HepG2 (cell line): Measurements from ENCODE around the gene MRPL50. TPM values are rescaled to one million over a fixed set of nuclear protein-coding genes. Genes with fewer than 3 reads are reported as not detected.
A peak's percentile ranks its signal among the peaks of the same experiment; 100 is the strongest.

ENCODE experiments used
- GABPA ChIP-seq, 2 experiments: IDR thresholded peaks; 2 replicates each; pipeline ENCODE4 v1.6.1; 2011 to 2016; ENCODE audit warnings: low read depth in 2 of 2, low read length in 1 of 2, missing biosample characterization in 1 of 2, missing genetic modification characterization in 1 of 2
- GLI4 ChIP-seq: sonication (generic); formaldehyde crosslinking; IDR thresholded peaks from 2 replicates; pipeline ENCODE4 v1.5.1; 2020; ENCODE audit warnings: missing genetic modification reagents, mild to moderate bottlenecking, moderate library complexity, borderline replicate concordance
- HNRNPL ChIP-seq: fragments of 200-400 bp; formaldehyde crosslinking; IDR thresholded peaks from 2 replicates; pipeline ENCODE4 v1.6.1; 2017; ENCODE audit warnings: mild to moderate bottlenecking, low read depth, low read length
- HNRNPUL1 ChIP-seq: fragments of 200-400 bp; formaldehyde crosslinking; IDR thresholded peaks from 2 replicates; pipeline ENCODE4 v1.6.1; 2017; ENCODE audit warnings: low read depth, mild to moderate bottlenecking, low read length, moderate library complexity
- ZFP36L2 ChIP-seq: sonication (generic); formaldehyde crosslinking; IDR thresholded peaks from 2 replicates; pipeline ENCODE4 v1.4.0; 2020; ENCODE audit warnings: missing genetic modification reagents
- ZNF350 ChIP-seq: sonication (generic); formaldehyde crosslinking; IDR thresholded peaks from 2 replicates; pipeline ENCODE4 v1.4.0; 2020; ENCODE audit warnings: mild to moderate bottlenecking, low read depth, missing genetic modification reagents, borderline replicate concordance
- ZNF569 ChIP-seq: sonication (generic); formaldehyde crosslinking; IDR thresholded peaks from 2 replicates; pipeline ENCODE4 v1.5.0; 2020; ENCODE audit warnings: mild to moderate bottlenecking, missing genetic modification reagents, moderate library complexity, borderline replicate concordance
- polyA plus RNA-seq, 8 experiments: library from polyadenylated mRNA; depleted of rRNA in 3 of 8; stranded (reverse) in 7 of 8; unstranded in 1 of 8; fragments of >200 nt; fragmentation: Illumina TruSeq in 4 of 8; extraction: Trizol in 4 of 8; gene quantifications; 2 replicates each; pipeline versions ENCODE4 v1.2.1 to v1.2.3, GENCODE V29; 2011 to 2016; ENCODE audit warnings: low read depth in 4 of 8, missing spikeins in 1 of 8, mixed read lengths in 1 of 8; ENCODE audit not compliant: insufficient read depth in 1 of 8
- total RNA-seq, 5 experiments: library from RNA; depleted of rRNA; stranded (reverse); fragments of >200 nt; fragmentation: Illumina TruSeq; extraction: Trizol; gene quantifications; 2 replicates each; pipeline ENCODE4 v1.2.3, GENCODE V29; 2016; ENCODE audit warnings: low read depth in 1 of 5
- TF ChIP-seq, protein P1 (sequence below), 2 experiments: IDR thresholded peaks; 2 replicates each; pipeline ENCODE4 v1.6.1; 2011 to 2012; ENCODE audit warnings: low read length in 2 of 2, borderline replicate concordance in 1 of 2, low read depth in 1 of 2, mild to moderate bottlenecking in 1 of 2, moderate library complexity in 1 of 2
- TF ChIP-seq, protein P2 (sequence below): sonication (generic); formaldehyde crosslinking; IDR thresholded peaks from 2 replicates; pipeline ENCODE4 v1.4.0; 2020; ENCODE audit warnings: mild to moderate bottlenecking, missing genetic modification reagents
- TF ChIP-seq, protein P3 (sequence below): sonication (generic); formaldehyde crosslinking; IDR thresholded peaks from 2 replicates; pipeline ENCODE4 v1.4.0; 2020; ENCODE audit warnings: mild to moderate bottlenecking, missing genetic modification reagents
- TF ChIP-seq, protein P4 (sequence below): sonication (generic); formaldehyde crosslinking; IDR thresholded peaks from 2 replicates; pipeline ENCODE4 v1.8.0; 2022; ENCODE audit warnings: missing genetic modification reagents, mild to moderate bottlenecking, moderate library complexity, borderline replicate concordance

Gene MRPL50
- total and polyA plus RNA-seq, 2 of the 13 experiments (the other 11 are each of a cell fraction or from before 2014, with no cell fraction given), result 37.1 to 70.0 TPM

DNA sequence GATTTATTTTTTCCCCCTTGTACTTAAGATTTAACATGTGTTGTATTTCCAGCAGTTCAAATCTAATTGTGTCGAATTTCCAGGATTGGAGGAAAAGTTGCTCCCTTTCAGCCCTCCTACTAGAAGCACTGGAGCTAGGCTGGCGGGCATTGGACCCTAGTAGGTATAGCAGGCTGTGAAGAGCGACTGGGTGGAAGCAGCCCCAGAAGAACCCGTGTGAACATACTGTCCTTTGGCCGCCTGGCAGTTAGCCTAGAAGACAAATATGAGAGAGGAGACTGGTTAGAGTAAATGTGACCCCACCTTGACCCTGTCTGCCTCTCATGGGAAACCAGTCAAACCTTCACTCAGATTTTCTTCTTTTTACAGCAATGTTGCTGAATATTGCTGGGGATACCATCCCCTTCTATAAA, 23.2 kb upstream of the MRPL50 start (continued):
- TF ChIP-seq ZFP36L2 (CRISPR knock-in tag), result no peak
- TF ChIP-seq ZNF569 (CRISPR knock-in tag), result no peak
- no peak for TF ChIP-seq HNRNPL
- 0 out of 2 replicates have a peak, but pooled peaks have one; percentile 77 for TF ChIP-seq GLI4 (CRISPR knock-in tag)
- TF ChIP-seq HNRNPUL1, result no peak
- TF ChIP-seq, protein P1, sequence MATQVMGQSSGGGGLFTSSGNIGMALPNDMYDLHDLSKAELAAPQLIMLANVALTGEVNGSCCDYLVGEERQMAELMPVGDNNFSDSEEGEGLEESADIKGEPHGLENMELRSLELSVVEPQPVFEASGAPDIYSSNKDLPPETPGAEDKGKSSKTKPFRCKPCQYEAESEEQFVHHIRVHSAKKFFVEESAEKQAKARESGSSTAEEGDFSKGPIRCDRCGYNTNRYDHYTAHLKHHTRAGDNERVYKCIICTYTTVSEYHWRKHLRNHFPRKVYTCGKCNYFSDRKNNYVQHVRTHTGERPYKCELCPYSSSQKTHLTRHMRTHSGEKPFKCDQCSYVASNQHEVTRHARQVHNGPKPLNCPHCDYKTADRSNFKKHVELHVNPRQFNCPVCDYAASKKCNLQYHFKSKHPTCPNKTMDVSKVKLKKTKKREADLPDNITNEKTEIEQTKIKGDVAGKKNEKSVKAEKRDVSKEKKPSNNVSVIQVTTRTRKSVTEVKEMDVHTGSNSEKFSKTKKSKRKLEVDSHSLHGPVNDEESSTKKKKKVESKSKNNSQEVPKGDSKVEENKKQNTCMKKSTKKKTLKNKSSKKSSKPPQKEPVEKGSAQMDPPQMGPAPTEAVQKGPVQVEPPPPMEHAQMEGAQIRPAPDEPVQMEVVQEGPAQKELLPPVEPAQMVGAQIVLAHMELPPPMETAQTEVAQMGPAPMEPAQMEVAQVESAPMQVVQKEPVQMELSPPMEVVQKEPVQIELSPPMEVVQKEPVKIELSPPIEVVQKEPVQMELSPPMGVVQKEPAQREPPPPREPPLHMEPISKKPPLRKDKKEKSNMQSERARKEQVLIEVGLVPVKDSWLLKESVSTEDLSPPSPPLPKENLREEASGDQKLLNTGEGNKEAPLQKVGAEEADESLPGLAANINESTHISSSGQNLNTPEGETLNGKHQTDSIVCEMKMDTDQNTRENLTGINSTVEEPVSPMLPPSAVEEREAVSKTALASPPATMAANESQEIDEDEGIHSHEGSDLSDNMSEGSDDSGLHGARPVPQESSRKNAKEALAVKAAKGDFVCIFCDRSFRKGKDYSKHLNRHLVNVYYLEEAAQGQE (IDR thresholded peaks at IDR 0.05; ENCODE audit: borderline replicate concordance in 1 of 2, low read depth in 1 of 2, low read length in 2 of 2), result peak in 1 of 2 experiments; percentile 64; a peak in 1 of 4 replicates
- TF ChIP-seq, protein P2, sequence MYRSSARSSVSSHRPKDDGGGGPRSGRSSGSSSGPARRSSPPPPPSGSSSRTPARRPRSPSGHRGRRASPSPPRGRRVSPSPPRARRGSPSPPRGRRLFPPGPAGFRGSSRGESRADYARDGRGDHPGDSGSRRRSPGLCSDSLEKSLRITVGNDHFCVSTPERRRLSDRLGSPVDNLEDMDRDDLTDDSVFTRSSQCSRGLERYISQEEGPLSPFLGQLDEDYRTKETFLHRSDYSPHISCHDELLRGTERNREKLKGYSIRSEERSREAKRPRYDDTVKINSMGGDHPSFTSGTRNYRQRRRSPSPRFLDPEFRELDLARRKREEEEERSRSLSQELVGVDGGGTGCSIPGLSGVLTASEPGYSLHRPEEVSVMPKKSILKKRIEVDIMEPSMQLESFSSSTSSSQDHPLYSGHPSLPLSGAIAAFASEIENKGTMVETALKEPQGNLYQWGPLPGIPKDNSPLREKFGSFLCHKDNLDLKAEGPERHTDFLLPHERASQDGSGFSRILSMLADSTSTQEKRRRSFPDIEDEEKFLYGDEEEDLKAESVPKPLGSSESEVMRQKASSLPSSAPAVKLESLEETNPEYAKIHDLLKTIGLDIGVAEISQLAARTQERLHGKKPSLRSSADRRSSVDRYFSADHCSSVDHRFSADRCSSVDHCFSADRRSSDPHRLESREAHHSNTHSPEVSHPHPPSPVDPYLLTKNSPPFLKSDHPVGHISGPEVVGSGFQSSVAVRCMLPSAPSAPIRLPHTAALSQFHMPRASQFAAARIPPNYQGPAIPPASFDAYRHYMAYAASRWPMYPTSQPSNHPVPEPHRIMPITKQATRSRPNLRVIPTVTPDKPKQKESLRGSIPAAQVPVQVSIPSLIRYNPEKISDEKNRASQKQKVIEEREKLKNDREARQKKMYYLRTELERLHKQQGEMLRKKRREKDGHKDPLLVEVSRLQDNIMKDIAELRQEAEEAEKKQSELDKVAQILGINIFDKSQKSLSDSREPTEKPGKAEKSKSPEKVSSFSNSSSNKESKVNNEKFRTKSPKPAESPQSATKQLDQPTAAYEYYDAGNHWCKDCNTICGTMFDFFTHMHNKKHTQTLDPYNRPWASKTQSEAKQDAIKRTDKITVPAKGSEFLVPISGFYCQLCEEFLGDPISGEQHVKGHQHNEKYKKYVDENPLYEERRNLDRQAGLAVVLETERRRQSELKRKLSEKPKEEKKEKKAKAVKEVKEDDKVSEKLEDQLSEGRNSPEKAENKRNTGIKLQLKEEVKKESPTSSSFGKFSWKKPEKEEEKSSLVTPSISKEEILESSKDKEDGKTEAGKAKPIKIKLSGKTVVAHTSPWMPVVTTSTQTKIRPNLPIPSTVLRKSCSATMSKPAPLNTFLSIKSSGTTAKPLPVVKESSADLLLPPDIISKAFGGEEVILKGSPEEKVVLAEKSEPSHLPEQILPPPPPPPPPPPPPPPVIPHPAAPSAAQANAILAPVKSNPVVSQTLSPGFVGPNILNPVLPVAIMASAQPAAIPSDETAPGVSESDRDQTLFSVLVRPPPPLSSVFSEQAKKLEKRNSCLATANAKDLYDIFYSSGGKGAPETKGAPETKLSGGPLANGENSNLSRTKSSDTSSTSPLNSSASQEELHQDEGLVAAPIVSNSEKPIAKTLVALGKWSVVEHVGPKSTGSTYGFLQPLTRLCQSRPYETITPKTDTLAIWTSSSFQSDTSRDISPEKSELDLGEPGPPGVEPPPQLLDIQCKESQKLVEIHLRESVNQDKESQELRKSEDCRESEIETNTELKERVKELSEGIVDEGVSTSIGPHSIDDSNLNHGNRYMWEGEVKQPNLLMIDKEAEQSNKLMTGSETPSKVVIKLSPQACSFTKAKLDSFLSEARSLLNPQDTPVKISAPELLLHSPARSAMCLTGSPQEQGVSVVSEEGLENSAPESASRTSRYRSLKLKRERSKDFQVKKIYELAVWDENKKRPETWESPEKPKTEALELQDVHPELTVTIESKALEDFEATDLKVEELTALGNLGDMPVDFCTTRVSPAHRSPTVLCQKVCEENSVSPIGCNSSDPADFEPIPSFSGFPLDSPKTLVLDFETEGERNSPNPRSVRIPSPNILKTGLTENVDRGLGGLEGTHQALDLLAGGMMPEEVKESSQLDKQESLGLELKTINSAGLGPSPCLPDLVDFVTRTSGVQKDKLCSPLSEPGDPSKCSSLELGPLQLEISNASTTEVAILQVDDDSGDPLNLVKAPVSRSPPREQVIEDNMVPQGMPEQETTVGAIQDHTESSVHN (CRISPR knock-in tag), result no peak
- TF ChIP-seq, protein P3, sequence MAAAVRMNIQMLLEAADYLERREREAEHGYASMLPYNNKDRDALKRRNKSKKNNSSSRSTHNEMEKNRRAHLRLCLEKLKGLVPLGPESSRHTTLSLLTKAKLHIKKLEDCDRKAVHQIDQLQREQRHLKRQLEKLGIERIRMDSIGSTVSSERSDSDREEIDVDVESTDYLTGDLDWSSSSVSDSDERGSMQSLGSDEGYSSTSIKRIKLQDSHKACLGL (CRISPR knock-in tag), result no peak
- TF ChIP-seq, protein P4, sequence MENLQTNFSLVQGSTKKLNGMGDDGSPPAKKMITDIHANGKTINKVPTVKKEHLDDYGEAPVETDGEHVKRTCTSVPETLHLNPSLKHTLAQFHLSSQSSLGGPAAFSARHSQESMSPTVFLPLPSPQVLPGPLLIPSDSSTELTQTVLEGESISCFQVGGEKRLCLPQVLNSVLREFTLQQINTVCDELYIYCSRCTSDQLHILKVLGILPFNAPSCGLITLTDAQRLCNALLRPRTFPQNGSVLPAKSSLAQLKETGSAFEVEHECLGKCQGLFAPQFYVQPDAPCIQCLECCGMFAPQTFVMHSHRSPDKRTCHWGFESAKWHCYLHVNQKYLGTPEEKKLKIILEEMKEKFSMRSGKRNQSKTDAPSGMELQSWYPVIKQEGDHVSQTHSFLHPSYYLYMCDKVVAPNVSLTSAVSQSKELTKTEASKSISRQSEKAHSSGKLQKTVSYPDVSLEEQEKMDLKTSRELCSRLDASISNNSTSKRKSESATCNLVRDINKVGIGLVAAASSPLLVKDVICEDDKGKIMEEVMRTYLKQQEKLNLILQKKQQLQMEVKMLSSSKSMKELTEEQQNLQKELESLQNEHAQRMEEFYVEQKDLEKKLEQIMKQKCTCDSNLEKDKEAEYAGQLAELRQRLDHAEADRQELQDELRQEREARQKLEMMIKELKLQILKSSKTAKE (CRISPR knock-in tag), result peak; percentile 98
- no peak for TF ChIP-seq GABPA (IDR thresholded peaks at IDR 0.05; ENCODE audit: low read depth, low read length)
- no peak for TF ChIP-seq GABPA (CRISPR knock-in tag; IDR thresholded peaks at IDR 0.05; ENCODE audit: low read depth)
- peak; percentile 49; the same call in 1 of the 2 replicates for TF ChIP-seq ZNF350 (CRISPR knock-in tag)
